H1 (cell line): Measurements from ENCODE around the gene SHANK2. TPM values are rescaled to one million over a fixed set of nuclear protein-coding genes. Genes with fewer than 3 reads are reported as not detected.

Experiments used
- CTCF ChIA-PET: fragments of 300-600 bp; sonication (Branson Sonifier 250); formaldehyde crosslinking; loops from one replicate; lab custom pipeline; 2021; ENCODE audit not compliant: partially characterized antibody; lab: Charles Lee
- POLR2A ChIA-PET: fragments of 300-600 bp; sonication (Branson Sonifier 250); formaldehyde crosslinking; loops from one replicate; lab custom pipeline; 2021; ENCODE audit warnings: inconsistent platforms; ENCODE audit not compliant: partially characterized antibody; lab: Charles Lee
- DNase-seq, 2 experiments: peaks; one replicate each; pipeline versions ENCODE4 v3.0.0 to v3.0.0-alpha.2; 2010 to 2022; ENCODE audit warnings: low spot score in 2 of 2, low read depth in 1 of 2, mixed read lengths in 1 of 2
- FAIRE-seq: peaks from 2 replicates; lab custom pipeline; 2011; peaks lifted over from hg19 to GRCh38; lab: Jason Lieb, UNC
- H2AFZ ChIP-seq: 2 replicates; pipeline ENCODE4 v1.8.1; 2012; ENCODE audit warnings: low read length, inconsistent platforms
- H2AK5ac ChIP-seq: 2 replicates; pipeline ENCODE4 v1.6.1; 2013; ENCODE audit warnings: low read depth, low read length
- H2BK120ac ChIP-seq: replicated peaks from 2 replicates; pipeline ENCODE3; 2013; ENCODE audit warnings: low read depth, low read length, inconsistent platforms
- H2BK12ac ChIP-seq: 2 replicates; pipeline ENCODE4 v1.6.1; 2013; ENCODE audit warnings: low read depth, low read length
- H2BK15ac ChIP-seq: 2 replicates; pipeline ENCODE4 v1.6.1; 2013; ENCODE audit warnings: low read length
- H2BK20ac ChIP-seq: 2 replicates; pipeline ENCODE4 v1.6.1; 2013; ENCODE audit warnings: low read length
- H2BK5ac ChIP-seq: 2 replicates; pipeline ENCODE4 v1.6.1; 2013; ENCODE audit warnings: low read depth, low read length
- H3K14ac ChIP-seq: 2 replicates; pipeline ENCODE4 v1.6.1; 2013; ENCODE audit warnings: inconsistent platforms; ENCODE audit not compliant: insufficient read length
- H3K18ac ChIP-seq: 2 replicates; pipeline ENCODE4 v1.6.1; 2013; ENCODE audit warnings: low read length; ENCODE audit errors: extremely low read depth
- H3K23ac ChIP-seq: 2 replicates; pipeline ENCODE4 v1.6.1; 2013; ENCODE audit warnings: inconsistent platforms; ENCODE audit not compliant: insufficient read length
- H3K23me2 ChIP-seq: 2 replicates; pipeline ENCODE4 v1.6.1; 2013; ENCODE audit warnings: low read depth, low read length
- H3K27ac ChIP-seq: 2 replicates; pipeline ENCODE4 v1.6.1; 2011; ENCODE audit warnings: low read depth, low read length, inconsistent platforms
- H3K27me3 ChIP-seq, 4 experiments: replicated peaks in 1 of 4; 1 replicate in 1 of 4; 2 replicates in 3 of 4; pipeline versions ENCODE4 v1.6.1 to v1.8.1; 2011 to 2013; ENCODE audit warnings: low read length in 3 of 4, mild to moderate bottlenecking in 3 of 4, inconsistent platforms in 2 of 4, mixed read lengths in 2 of 4, moderate library complexity in 1 of 4; ENCODE audit not compliant: control insufficient read depth in 3 of 4, insufficient read depth in 3 of 4; ENCODE audit errors: extremely low read depth in 1 of 4
- H3K36me3 ChIP-seq, 4 experiments: 2 replicates each; pipeline versions ENCODE4 v1.6.1 to v1.8.1; 2011 to 2013; ENCODE audit warnings: mild to moderate bottlenecking in 4 of 4, low read length in 3 of 4, moderate library complexity in 2 of 4, control low read depth in 1 of 4, inconsistent platforms in 1 of 4; ENCODE audit not compliant: insufficient read depth in 4 of 4, control insufficient read depth in 2 of 4
- H3K4ac ChIP-seq: replicated peaks from 2 replicates; pipeline ENCODE3; 2013; ENCODE audit warnings: low read length, low read depth, mixed read lengths, inconsistent platforms; ENCODE audit not compliant: insufficient read length
- H3K4me1 ChIP-seq, 4 experiments: replicated peaks in 1 of 4; 1 replicate in 1 of 4; 2 replicates in 3 of 4; pipeline versions ENCODE4 v1.6.1 to v1.8.1; 2011 to 2013; ENCODE audit warnings: low read length in 3 of 4, inconsistent platforms in 2 of 4, mixed read lengths in 1 of 4; ENCODE audit not compliant: insufficient read depth in 4 of 4, control insufficient read depth in 3 of 4
- H3K4me2 ChIP-seq, 2 experiments: 2 replicates each; pipeline versions ENCODE4 v1.6.1 to v1.8.1; 2011 to 2013; ENCODE audit warnings: low read depth in 2 of 2, low read length in 2 of 2, control low read depth in 1 of 2, inconsistent platforms in 1 of 2, mild to moderate bottlenecking in 1 of 2; ENCODE audit not compliant: insufficient read depth in 1 of 2
- H3K4me3 ChIP-seq, 4 experiments: fragments of 200-600, 300-600 bp in 1 of 4; sonication (generic), shearing (Covaris generic), sonication (Bioruptor Twin) in 1 of 4; 2 replicates each; pipeline versions ENCODE4 v1.5.1 to v1.8.1; 2011 to 2016; ENCODE audit warnings: low read length in 4 of 4, low read depth in 3 of 4, control low read depth in 2 of 4, inconsistent platforms in 2 of 4, mild to moderate bottlenecking in 2 of 4, mixed read lengths in 1 of 4, moderate library complexity in 1 of 4; ENCODE audit not compliant: insufficient read depth in 2 of 4; ENCODE audit errors: extremely low read depth in 1 of 4
- H3K56ac ChIP-seq: replicated peaks from 2 replicates; pipeline ENCODE3; 2013; ENCODE audit warnings: low read depth, mild to moderate bottlenecking, mixed read lengths, low read length, inconsistent platforms; ENCODE audit not compliant: insufficient read length
- H3K79me1 ChIP-seq: 2 replicates; pipeline ENCODE4 v1.6.1; 2013; ENCODE audit warnings: low read depth, low read length, control low read depth
- H3K79me2 ChIP-seq, 2 experiments: 2 replicates each; pipeline versions ENCODE4 v1.6.1 to v1.8.1; 2012 to 2013; ENCODE audit warnings: low read length in 2 of 2, mild to moderate bottlenecking in 2 of 2, inconsistent platforms in 1 of 2; ENCODE audit not compliant: insufficient read depth in 2 of 2, control insufficient read depth in 1 of 2
- H3K9ac ChIP-seq, 4 experiments: replicated peaks in 1 of 4; 1 replicate in 1 of 4; 2 replicates in 3 of 4; pipeline versions ENCODE4 v1.6.1 to v1.8.1; 2011 to 2013; ENCODE audit warnings: low read depth in 3 of 4, low read length in 3 of 4, control low read depth in 2 of 4, mild to moderate bottlenecking in 2 of 4, moderate library complexity in 2 of 4, inconsistent platforms in 1 of 4; ENCODE audit errors: extremely low read depth in 1 of 4
- H3K9me3 ChIP-seq, 2 experiments: 2 replicates each; pipeline versions ENCODE4 v1.6.1 to v1.8.1; 2012 to 2013; ENCODE audit warnings: mild to moderate bottlenecking in 2 of 2, moderate library complexity in 2 of 2, control low read depth in 1 of 2, inconsistent platforms in 1 of 2, low read depth in 1 of 2, low read length in 1 of 2, mixed read lengths in 1 of 2; ENCODE audit not compliant: insufficient read depth in 2 of 2
- H4K20me1 ChIP-seq, 2 experiments: replicated peaks in 1 of 2; 2 replicates each; pipeline versions ENCODE3 to v1.8.1; 2011 to 2013; ENCODE audit warnings: inconsistent platforms in 2 of 2, low read length in 2 of 2, mild to moderate bottlenecking in 1 of 2; ENCODE audit not compliant: insufficient read depth in 2 of 2, control insufficient read depth in 1 of 2
- H4K5ac ChIP-seq: 2 replicates; pipeline ENCODE4 v1.6.1; 2013; ENCODE audit warnings: low read length, low read depth, mixed read lengths, inconsistent platforms; ENCODE audit not compliant: insufficient read length
- H4K8ac ChIP-seq: 2 replicates; pipeline ENCODE4 v1.8.0; 2013; ENCODE audit warnings: mild to moderate bottlenecking, moderate library complexity, low read length, inconsistent platforms; ENCODE audit not compliant: insufficient read depth; ENCODE audit errors: extremely low read depth
- H4K91ac ChIP-seq: replicated peaks from 2 replicates; pipeline ENCODE3; 2013; ENCODE audit warnings: low read length, mixed read lengths, inconsistent platforms; ENCODE audit not compliant: insufficient read length
- WGBS, 2 experiments: shearing (Covaris generic) in 1 of 2; methylation state at CpG; one replicate each; pipeline versions ENCODE4 v1.1.6 to v1.1.7; 2013 to 2015; ENCODE audit warnings: low lambda C conversion rate in 2 of 2, mixed read lengths in 2 of 2, inconsistent platforms in 1 of 2, low coverage in 1 of 2, missing lambda C conversion rate in 1 of 2; ENCODE audit not compliant: insufficient replicate concordance in 2 of 2, insufficient coverage in 1 of 2, insufficient read length in 1 of 2; ENCODE audit errors: extremely low coverage in 1 of 2, missing lambda C conversion rate in 1 of 2; 5-methylcytosine and 5-hydroxymethylcytosine counted together
- polyA plus RNA-seq, 7 experiments: library from polyadenylated mRNA; depleted of rRNA in 3 of 7; stranded (reverse) in 5 of 7; unstranded in 2 of 7; fragments of >200 nt in 5 of 7; fragments of 200-250 nt in 2 of 7; gene quantifications; 1 replicate in 5 of 7; 2 replicates in 1 of 7; 4 replicates in 1 of 7; pipeline versions ENCODE4 v1.2.1 to v1.2.3, GENCODE V29; 2011 to 2013; ENCODE audit warnings: missing spikeins in 2 of 7, mixed read lengths in 2 of 7
- total RNA-seq: library from RNA; stranded (reverse); fragmentation: NEBNext Ultra II Directional; extraction: Animal tissue kit (Norgen Biotek cat#: 25700); gene quantifications from 2 replicates; pipeline ENCODE4 v1.2.1, GENCODE V29; 2021

Gene SHANK2
- total and polyA plus RNA-seq, 2 of the 8 experiments (the other 6 are each of a cell fraction or from before 2014, with no cell fraction given) = 10.1 to 54.2 TPM

GRCh38 chr11:71246559-71246958, 5.8 kb downstream of the SHANK2 start:
- H3K27ac ChIP-seq = peak overlapping the region; percentile 94
- H3K56ac ChIP-seq = peak overlapping the region; percentile 55
- H3K4ac ChIP-seq = peak overlapping the region; percentile 98
- H2BK120ac ChIP-seq = peak overlapping the region; percentile 85
- peak overlapping the region; percentile 53 to 93 for H3K4me2 ChIP-seq
- peaks cover 8% of the 10 kb centered on the region for H3K79me1 ChIP-seq
- FAIRE-seq (peak; percentile 90), DNase-seq (no peak)
- no peaks in the 10 kb centered on the region for H3K36me3 ChIP-seq
- peak overlapping the region; percentile 95 for H4K91ac ChIP-seq
- ChIA-PET CTCF (interaction anchor here (0.7 to 2.8 kb wide), 9 partner anchors 9 to 455 kb away, joined by 3 to 12 read pairs (median 5); no protein-coding TSS in a partner anchor), POLR2A (interaction anchor here (0.7 to 3.6 kb wide), 24 partner anchors 9 to 740 kb away, joined by 3 to 34 read pairs (median 4); no protein-coding TSS in a partner anchor)
- peak overlapping the region; percentile 89 for H2BK12ac ChIP-seq
- no peaks in the 10 kb centered on the region for H3K9me3 ChIP-seq
- peaks cover 26 to 55% (median 48%) of the 10 kb centered on the region in 4 experiments for H3K4me1 ChIP-seq
- peaks cover 20 to 74% of the 10 kb centered on the region in 2 experiments for H3K79me2 ChIP-seq
- H3K23ac ChIP-seq = no peak overlapping the region
- peak overlapping the region; percentile 95 for H3K18ac ChIP-seq
- peak overlapping the region in 3 of 4 experiments; percentile 27 to 56 (median 30); a peak in 6 of 8 replicates for H3K4me3 ChIP-seq
- peaks cover 19% of the 10 kb centered on the region; the same call in 1 of the 2 replicates for H3K23me2 ChIP-seq
- H3K14ac ChIP-seq = no peak overlapping the region
- H2AFZ ChIP-seq = no peak overlapping the region
- peak overlapping the region; percentile 87 for H4K5ac ChIP-seq
- H2BK20ac ChIP-seq = peak overlapping the region; percentile 64
- no peak overlapping the region for H4K8ac ChIP-seq
- 0 out of 2 replicates have a peak overlapping the region, but pooled peaks have one; percentile 10 for H2BK15ac ChIP-seq
- no peaks in the 10 kb centered on the region for H3K27me3 ChIP-seq
- H2AK5ac ChIP-seq = peak overlapping the region; percentile 10; the same call in 1 of the 2 replicates
- H3K9ac ChIP-seq = peak overlapping the region in 3 of 4 experiments; percentile 36 to 55 (median 40); a peak in 4 of 7 replicates
- H2BK5ac ChIP-seq = peak overlapping the region; percentile 98
- WGBS, 2 experiments = 0% methylated on average over 3 of the region's 3 CpGs; no CpG with 5 or more reads in 1 of the 2 experiments
- H4K20me1 ChIP-seq = peaks cover 0 to 4% of the 10 kb centered on the region in 2 experiments
